HEK293 (cell line): ENCODE results near the gene ELAVL3.

Experiments used
- GLI2 ChIP-seq: fragments of 450-650 bp; formaldehyde crosslinking; IDR thresholded peaks from 2 replicates; pipeline ENCODE4; 2017; ENCODE audit warnings: missing biosample characterization, missing genetic modification characterization, low read depth, borderline replicate concordance
- KLF1 ChIP-seq: fragments of 450-650 bp; formaldehyde crosslinking; IDR thresholded peaks from 2 replicates; pipeline ENCODE4 v1.5.1; 2016; ENCODE audit warnings: missing biosample characterization, missing genetic modification characterization
- KLF7 ChIP-seq: fragments of 450-650 bp; formaldehyde crosslinking; IDR thresholded peaks from 2 replicates; pipeline ENCODE4 v1.5.1; 2016; ENCODE audit warnings: missing biosample characterization, missing genetic modification characterization, borderline replicate concordance
- PBX3 ChIP-seq: sonication (generic); formaldehyde crosslinking; IDR thresholded peaks from 2 replicates; pipeline ENCODE4 v1.8.1; 2022; ENCODE audit warnings: mild to moderate bottlenecking, moderate library complexity, missing genetic modification reagents
- RBAK ChIP-seq: fragments of 450-650 bp; formaldehyde crosslinking; IDR thresholded peaks from 2 replicates; pipeline ENCODE4 v1.5.1; 2016; ENCODE audit warnings: missing biosample characterization, missing genetic modification characterization
- SCRT1 ChIP-seq: fragments of 450-650 bp; formaldehyde crosslinking; IDR thresholded peaks from 2 replicates; pipeline ENCODE4 v1.5.1; 2016; ENCODE audit warnings: missing biosample characterization, missing genetic modification characterization, borderline replicate concordance
- SCRT2 ChIP-seq: fragments of 450-650 bp; formaldehyde crosslinking; IDR thresholded peaks from 2 replicates; pipeline ENCODE4 v1.5.1; 2016; ENCODE audit warnings: missing biosample characterization, missing genetic modification characterization
- SP7 ChIP-seq: fragments of 450-650 bp; formaldehyde crosslinking; IDR thresholded peaks from 2 replicates; pipeline ENCODE4 v1.5.1; 2016; ENCODE audit warnings: missing biosample characterization, missing genetic modification characterization
- YY2 ChIP-seq: fragments of 450-650 bp; formaldehyde crosslinking; IDR thresholded peaks from 2 replicates; pipeline ENCODE4 v1.5.1; 2016; ENCODE audit warnings: missing biosample characterization, missing genetic modification characterization
- ZBTB1 ChIP-seq: fragments of 450-650 bp; formaldehyde crosslinking; IDR thresholded peaks from 2 replicates; pipeline ENCODE4 v1.5.1; 2016; ENCODE audit warnings: missing biosample characterization, missing genetic modification characterization
- ZBTB21 ChIP-seq: fragments of 450-650 bp; formaldehyde crosslinking; IDR thresholded peaks from 2 replicates; pipeline ENCODE4 v1.5.1; 2017; ENCODE audit warnings: missing biosample characterization, missing genetic modification characterization
- ZBTB8A ChIP-seq: fragments of 450-650 bp; formaldehyde crosslinking; IDR thresholded peaks from 2 replicates; pipeline ENCODE4 v1.5.1; 2016; ENCODE audit warnings: missing biosample characterization, missing genetic modification characterization
- ZNF138 ChIP-seq: fragments of 450-650 bp; formaldehyde crosslinking; IDR thresholded peaks from 2 replicates; pipeline ENCODE4 v1.5.1; 2016; ENCODE audit warnings: missing biosample characterization, missing genetic modification characterization, borderline replicate concordance
- ZNF202 ChIP-seq: fragments of 450-650 bp; formaldehyde crosslinking; IDR thresholded peaks from 2 replicates; pipeline ENCODE4 v1.5.1; 2016; ENCODE audit warnings: missing biosample characterization, missing genetic modification characterization, borderline replicate concordance
- ZNF221 ChIP-seq: fragments of 450-650 bp; formaldehyde crosslinking; IDR thresholded peaks from 2 replicates; pipeline ENCODE4 v1.5.1; 2017; ENCODE audit warnings: missing biosample characterization, missing genetic modification characterization, borderline replicate concordance
- ZNF311 ChIP-seq: fragments of 450-650 bp; formaldehyde crosslinking; IDR thresholded peaks from 2 replicates; pipeline ENCODE4 v1.5.1; 2017; ENCODE audit warnings: missing biosample characterization, missing genetic modification characterization, borderline replicate concordance
- ZNF335 ChIP-seq: fragments of 450-650 bp; formaldehyde crosslinking; conservative IDR thresholded peaks from 2 replicates; pipeline ENCODE4 v1.5.1; 2016; ENCODE audit warnings: missing biosample characterization, missing genetic modification characterization
- ZNF398 ChIP-seq: fragments of 450-650 bp; formaldehyde crosslinking; IDR thresholded peaks from 2 replicates; pipeline ENCODE4 v1.5.1; 2017; ENCODE audit warnings: missing biosample characterization, missing genetic modification characterization
- ZNF423 ChIP-seq: fragments of 450-650 bp; formaldehyde crosslinking; IDR thresholded peaks from 2 replicates; pipeline ENCODE4 v1.5.1; 2016; ENCODE audit warnings: missing biosample characterization, missing genetic modification characterization
- ZNF473 ChIP-seq: fragments of 450-650 bp; formaldehyde crosslinking; IDR thresholded peaks from 2 replicates; pipeline ENCODE4 v1.5.1; 2017; ENCODE audit warnings: missing biosample characterization, missing genetic modification characterization
- ZNF549 ChIP-seq: fragments of 450-650 bp; IDR thresholded peaks from 2 replicates; pipeline ENCODE4 v1.5.1; 2018; ENCODE audit warnings: missing biosample characterization, missing genetic modification characterization, mild to moderate bottlenecking, inconsistent platforms, moderate library complexity
- ZNF571 ChIP-seq: fragments of 450-650 bp; formaldehyde crosslinking; IDR thresholded peaks from 2 replicates; pipeline ENCODE4 v1.5.0; 2017; ENCODE audit warnings: missing biosample characterization, missing genetic modification characterization
- ZNF629 ChIP-seq: fragments of 450-650 bp; formaldehyde crosslinking; IDR thresholded peaks from 2 replicates; pipeline ENCODE4 v1.5.1; 2017; ENCODE audit warnings: missing biosample characterization, missing genetic modification characterization
- ZNF707 ChIP-seq: fragments of 450-650 bp; formaldehyde crosslinking; IDR thresholded peaks from 2 replicates; pipeline ENCODE4 v1.5.1; 2016; ENCODE audit warnings: missing biosample characterization, missing genetic modification characterization
- ZNF776 ChIP-seq: fragments of 450-650 bp; formaldehyde crosslinking; IDR thresholded peaks from 2 replicates; pipeline ENCODE4 v1.5.0; 2017; ENCODE audit warnings: missing biosample characterization, missing genetic modification characterization, borderline replicate concordance
- ZNF785 ChIP-seq: fragments of 450-650 bp; formaldehyde crosslinking; IDR thresholded peaks from 2 replicates; pipeline ENCODE4 v1.5.1; 2016; ENCODE audit warnings: missing biosample characterization, missing genetic modification characterization
- ZNF791 ChIP-seq: fragments of 450-650 bp; formaldehyde crosslinking; IDR thresholded peaks from 2 replicates; pipeline ENCODE4 v1.5.1; 2016; ENCODE audit warnings: missing biosample characterization, missing genetic modification characterization
- TF ChIP-seq, protein P1 (sequence below): fragments of 450-650 bp; formaldehyde crosslinking; IDR thresholded peaks from 2 replicates; pipeline ENCODE4 v1.5.1; 2016; ENCODE audit warnings: missing biosample characterization, missing genetic modification characterization, borderline replicate concordance
- TF ChIP-seq, protein P2 (sequence below): fragments of 450-650 bp; formaldehyde crosslinking; IDR thresholded peaks from 2 replicates; pipeline ENCODE4 v1.5.1; 2017; ENCODE audit warnings: missing biosample characterization, mild to moderate bottlenecking, missing genetic modification characterization, moderate library complexity
- TF ChIP-seq, protein P3 (sequence below): fragments of 450-650 bp; formaldehyde crosslinking; IDR thresholded peaks from 2 replicates; pipeline ENCODE4 v1.5.1; 2016; ENCODE audit warnings: missing biosample characterization, missing genetic modification characterization
- TF ChIP-seq, protein P4 (sequence below): fragments of 450-650 bp; formaldehyde crosslinking; IDR thresholded peaks from 2 replicates; pipeline ENCODE4 v1.5.1; 2017; ENCODE audit warnings: missing biosample characterization, missing genetic modification characterization

The ELAVL3 gene

DNA sequence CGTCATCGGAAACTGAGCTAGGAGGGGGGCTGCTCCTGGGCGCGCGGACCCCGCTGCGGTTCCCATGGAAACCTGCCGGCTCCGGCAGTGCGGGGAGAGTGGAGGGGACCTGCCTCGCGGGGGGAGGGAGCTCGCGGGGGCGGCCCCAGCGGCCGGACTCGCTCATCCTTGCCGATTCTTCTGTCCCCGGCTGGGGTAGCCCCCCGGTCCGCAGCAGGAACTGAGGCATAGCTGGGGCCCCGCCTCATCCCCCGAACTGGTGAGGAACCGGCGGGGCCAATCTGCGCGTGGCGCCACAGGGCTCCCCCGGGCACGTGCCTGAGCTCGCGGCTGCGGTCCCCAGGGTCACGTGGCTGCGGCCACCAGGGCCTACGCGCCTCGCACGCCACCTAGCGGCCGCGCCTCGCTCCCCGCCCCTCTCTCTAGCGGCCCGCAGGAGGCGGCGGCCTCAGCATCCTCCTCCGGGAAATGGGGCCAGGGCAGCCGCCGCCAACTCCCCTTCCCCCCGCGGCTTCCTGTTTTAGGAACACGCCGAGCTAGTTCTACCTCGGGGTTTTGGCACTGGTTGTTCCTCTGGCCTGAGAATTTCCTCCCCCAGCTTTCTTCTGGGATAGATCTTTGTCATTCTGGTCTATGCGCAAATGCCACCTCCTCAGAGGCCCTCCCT, 1.7 kb upstream of the ELAVL3 start (continued):
- no peak for TF ChIP-seq ZNF473 (tag by site-specific recombination)
- peak; percentile 68; the same call in 1 of the 2 replicates for TF ChIP-seq PBX3
- no peak for TF ChIP-seq ZNF791 (tag by site-specific recombination)
- TF ChIP-seq RBAK (tag by site-specific recombination): no peak
- TF ChIP-seq ZNF221 (tag by site-specific recombination): no peak
- peak; percentile 69 for TF ChIP-seq ZNF398 (tag by site-specific recombination)
- TF ChIP-seq ZNF629 (tag by site-specific recombination): peak; percentile 63
- no peak; the same call in 1 of the 2 replicates for TF ChIP-seq ZBTB8A (tag by site-specific recombination)
- TF ChIP-seq SP7: peak; percentile 84
- no peak for TF ChIP-seq ZNF311 (tag by site-specific recombination)
- no peak for TF ChIP-seq ZNF138 (tag by site-specific recombination)
- TF ChIP-seq, protein P1, sequence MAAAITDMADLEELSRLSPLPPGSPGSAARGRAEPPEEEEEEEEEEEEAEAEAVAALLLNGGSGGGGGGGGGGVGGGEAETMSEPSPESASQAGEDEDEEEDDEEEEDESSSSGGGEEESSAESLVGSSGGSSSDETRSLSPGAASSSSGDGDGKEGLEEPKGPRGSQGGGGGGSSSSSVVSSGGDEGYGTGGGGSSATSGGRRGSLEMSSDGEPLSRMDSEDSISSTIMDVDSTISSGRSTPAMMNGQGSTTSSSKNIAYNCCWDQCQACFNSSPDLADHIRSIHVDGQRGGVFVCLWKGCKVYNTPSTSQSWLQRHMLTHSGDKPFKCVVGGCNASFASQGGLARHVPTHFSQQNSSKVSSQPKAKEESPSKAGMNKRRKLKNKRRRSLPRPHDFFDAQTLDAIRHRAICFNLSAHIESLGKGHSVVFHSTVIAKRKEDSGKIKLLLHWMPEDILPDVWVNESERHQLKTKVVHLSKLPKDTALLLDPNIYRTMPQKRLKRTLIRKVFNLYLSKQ: no peak
- no peak for TF ChIP-seq ZNF202
- TF ChIP-seq ZNF707 (tag by site-specific recombination): no peak; the same call in 1 of the 2 replicates
- peak; percentile 98 for TF ChIP-seq ZNF335 (tag by site-specific recombination)
- TF ChIP-seq, protein P2, sequence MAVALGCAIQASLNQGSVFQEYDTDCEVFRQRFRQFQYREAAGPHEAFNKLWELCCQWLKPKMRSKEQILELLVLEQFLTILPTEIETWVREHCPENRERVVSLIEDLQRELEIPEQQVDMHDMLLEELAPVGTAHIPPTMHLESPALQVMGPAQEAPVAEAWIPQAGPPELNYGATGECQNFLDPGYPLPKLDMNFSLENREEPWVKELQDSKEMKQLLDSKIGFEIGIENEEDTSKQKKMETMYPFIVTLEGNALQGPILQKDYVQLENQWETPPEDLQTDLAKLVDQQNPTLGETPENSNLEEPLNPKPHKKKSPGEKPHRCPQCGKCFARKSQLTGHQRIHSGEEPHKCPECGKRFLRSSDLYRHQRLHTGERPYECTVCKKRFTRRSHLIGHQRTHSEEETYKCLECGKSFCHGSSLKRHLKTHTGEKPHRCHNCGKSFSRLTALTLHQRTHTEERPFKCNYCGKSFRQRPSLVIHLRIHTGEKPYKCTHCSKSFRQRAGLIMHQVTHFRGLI: peak; percentile 47; the same call in 1 of the 2 replicates
- TF ChIP-seq KLF1 (tag by site-specific recombination): 0 out of 2 replicates have a peak, but pooled peaks have one; percentile 51
- no peak for TF ChIP-seq ZNF423
- no peak for TF ChIP-seq SCRT1
- 0 out of 2 replicates have a peak, but pooled peaks have one; percentile 13 for TF ChIP-seq ZBTB21 (tag by site-specific recombination)
- TF ChIP-seq ZNF549 (tag by site-specific recombination): no peak
- TF ChIP-seq ZNF571 (tag by site-specific recombination): no peak
- TF ChIP-seq, protein P3, sequence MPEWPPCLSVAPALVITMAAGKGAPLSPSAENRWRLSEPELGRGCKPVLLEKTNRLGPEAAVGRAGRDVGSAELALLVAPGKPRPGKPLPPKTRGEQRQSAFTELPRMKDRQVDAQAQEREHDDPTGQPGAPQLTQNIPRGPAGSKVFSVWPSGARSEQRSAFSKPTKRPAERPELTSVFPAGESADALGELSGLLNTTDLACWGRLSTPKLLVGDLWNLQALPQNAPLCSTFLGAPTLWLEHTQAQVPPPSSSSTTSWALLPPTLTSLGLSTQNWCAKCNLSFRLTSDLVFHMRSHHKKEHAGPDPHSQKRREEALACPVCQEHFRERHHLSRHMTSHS (tag by site-specific recombination): no peak
- no peak for TF ChIP-seq ZNF776 (tag by site-specific recombination)
- peak; percentile 68 for TF ChIP-seq KLF7 (tag by site-specific recombination)
- peak; percentile 63; the same call in 1 of the 2 replicates for TF ChIP-seq SCRT2 (tag by site-specific recombination)
- 0 out of 2 replicates have a peak, but pooled peaks have one; percentile 40 for TF ChIP-seq ZBTB1
- TF ChIP-seq, protein P4, sequence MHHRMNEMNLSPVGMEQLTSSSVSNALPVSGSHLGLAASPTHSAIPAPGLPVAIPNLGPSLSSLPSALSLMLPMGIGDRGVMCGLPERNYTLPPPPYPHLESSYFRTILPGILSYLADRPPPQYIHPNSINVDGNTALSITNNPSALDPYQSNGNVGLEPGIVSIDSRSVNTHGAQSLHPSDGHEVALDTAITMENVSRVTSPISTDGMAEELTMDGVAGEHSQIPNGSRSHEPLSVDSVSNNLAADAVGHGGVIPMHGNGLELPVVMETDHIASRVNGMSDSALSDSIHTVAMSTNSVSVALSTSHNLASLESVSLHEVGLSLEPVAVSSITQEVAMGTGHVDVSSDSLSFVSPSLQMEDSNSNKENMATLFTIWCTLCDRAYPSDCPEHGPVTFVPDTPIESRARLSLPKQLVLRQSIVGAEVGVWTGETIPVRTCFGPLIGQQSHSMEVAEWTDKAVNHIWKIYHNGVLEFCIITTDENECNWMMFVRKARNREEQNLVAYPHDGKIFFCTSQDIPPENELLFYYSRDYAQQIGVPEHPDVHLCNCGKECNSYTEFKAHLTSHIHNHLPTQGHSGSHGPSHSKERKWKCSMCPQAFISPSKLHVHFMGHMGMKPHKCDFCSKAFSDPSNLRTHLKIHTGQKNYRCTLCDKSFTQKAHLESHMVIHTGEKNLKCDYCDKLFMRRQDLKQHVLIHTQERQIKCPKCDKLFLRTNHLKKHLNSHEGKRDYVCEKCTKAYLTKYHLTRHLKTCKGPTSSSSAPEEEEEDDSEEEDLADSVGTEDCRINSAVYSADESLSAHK (tag by site-specific recombination): peak; percentile 74
- TF ChIP-seq ZNF785 (tag by site-specific recombination): no peak; the same call in 1 of the 2 replicates
- peak; percentile 59; the same call in 1 of the 2 replicates for TF ChIP-seq YY2
- no peak; the same call in 1 of the 2 replicates for TF ChIP-seq GLI2 (tag by site-specific recombination)
